Hematopoietic multipotent progenitor cell treated with erythropoietin and hydrocortisone succinate and interleukin-3 and kit ligand, for 4 days (in vitro differentiated cells): ENCODE results near the gene EEF1AKMT3.

Experiments
- DNase-seq: peaks from one replicate; pipeline ENCODE4 v3.0.0-alpha.2; 2015

EEF1AKMT3 gene

DNA sequence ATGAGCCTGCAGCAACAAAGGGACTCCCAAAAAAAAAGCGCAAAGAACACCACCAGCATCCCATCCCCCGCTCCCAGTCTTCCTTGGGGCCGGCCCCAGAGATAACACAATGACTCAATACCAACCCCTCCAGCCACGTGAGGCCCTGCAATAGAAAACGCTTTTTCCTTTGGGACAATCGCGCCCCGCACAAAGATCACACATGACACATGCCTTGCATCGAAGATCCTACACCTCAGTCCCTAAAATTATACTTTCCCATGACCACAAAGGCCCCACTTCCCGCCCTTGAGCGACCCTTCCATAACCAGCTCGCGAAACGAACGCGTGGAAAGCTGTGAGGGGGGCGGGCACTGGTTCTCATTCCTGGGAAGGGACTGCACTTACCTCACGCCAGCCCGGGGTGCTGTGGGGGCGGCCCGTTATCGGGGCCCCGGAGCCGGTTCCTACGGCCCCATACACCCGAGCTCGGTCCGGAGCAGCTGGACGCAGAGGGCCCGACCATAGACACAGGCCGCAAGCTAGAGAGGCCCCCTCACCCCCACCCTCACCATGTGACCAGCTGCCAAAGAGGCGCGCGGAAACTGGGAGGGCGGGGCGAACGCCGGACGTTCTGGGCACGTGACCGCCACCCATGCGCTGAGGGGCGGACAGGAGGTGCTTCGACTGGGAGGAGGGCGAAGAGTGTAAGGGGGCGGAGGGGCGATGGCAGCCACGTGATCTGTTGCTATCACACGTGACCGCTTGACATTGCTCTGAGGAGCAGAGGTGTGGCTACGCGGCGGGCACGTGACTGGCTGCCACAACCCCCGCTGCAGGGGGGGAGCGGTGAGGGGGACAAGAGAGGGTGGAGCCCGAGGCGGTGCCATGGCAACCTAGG lies 20.4 kb upstream of the EEF1AKMT3 start, which contains the start of gene CDK4:
TSS of gene CDK4 (minus strand) at position 523 of the 880 bp plus-strand sequence. CDS start 593 bp downstream, outside the sequence.
- peak; percentile 100 for DNase-seq

DNA sequence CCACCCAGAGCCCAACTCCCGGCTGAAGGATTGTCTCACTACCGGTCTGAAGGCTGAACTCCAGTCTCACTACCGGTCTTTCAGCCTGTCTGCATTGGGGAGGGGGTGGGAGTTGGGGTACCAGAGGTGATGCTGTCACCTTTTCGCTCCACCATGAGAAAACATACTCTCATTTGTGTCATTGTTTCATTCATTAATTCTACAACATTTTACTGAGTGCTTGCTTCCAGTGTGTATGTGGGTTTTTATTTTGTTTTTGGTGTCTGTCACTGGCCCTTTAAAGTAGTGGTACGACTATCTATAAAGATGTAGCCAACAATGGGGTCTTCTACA lies 19.8 kb upstream of the EEF1AKMT3 start:
- no peak for DNase-seq

DNA sequence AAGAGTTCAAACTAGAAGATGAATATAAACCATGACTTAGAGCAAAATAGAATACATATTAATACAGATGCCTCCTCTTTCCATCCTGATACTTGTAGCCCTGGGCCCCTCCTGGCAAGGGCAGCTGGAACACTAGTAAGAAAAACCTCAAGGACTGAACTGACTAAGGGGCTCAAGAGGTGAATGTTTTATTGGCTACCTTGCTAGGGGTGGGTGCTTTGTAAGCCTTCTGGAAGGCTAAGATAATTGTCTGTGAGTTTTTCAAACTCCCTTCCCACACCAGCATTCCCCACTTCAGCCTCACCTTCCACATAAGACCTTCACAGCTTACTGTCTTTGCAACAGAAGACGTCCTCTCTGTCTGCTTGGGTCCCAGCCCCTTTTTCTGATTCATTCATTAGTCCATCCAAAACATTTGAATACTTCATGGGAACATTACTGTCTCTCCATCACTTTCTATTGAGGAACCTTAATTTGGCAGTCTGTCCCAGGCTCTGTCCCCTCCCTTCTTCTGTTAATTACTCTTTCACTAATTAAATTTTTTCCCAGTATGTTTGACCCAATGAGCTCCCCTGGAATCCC lies 18.6 kb upstream of the EEF1AKMT3 start:
- DNase-seq = peak; percentile 44

DNA sequence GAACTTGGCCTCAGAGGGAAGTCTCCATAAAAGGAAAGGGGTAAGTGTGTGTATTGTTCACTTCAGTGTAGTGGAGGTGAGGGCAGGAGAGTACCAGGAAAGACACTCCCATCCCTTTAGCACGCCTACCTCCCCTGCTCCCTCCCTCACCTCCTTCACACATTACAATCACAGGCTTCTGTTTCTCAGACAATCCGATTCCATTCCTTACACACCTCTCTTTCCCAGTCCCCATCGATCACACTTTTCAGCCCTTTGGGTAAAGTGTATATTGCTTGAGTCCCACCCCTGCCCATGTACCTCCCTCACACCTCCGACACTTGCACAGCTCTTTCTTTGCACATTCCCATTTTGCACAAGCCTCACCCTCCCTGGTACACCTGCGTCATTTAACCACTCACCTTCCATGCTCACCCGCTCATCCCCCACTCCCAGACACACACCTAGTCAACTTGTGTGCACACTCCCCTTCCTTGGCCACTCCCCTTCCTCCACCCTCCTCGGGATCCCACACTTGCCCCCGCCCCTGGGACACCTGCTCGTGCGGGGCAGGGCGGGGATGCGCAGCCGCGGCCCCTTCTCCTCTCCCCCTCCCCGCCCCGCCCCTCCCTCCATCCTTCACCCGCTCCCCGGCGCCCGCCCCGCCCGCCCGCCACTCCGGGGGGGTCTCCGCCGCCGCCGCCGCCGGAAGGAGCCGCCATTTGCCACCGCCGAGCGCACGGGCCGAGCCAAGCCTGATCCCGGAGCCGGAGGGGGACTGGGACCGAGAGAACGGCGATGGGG lies 17.8 kb upstream of the EEF1AKMT3 start, which contains the start of gene MARCHF9:
TSS of gene MARCHF9 (plus strand) at position 693 of the 783 bp plus-strand sequence. CDS start 426 bp downstream, outside the sequence.
- DNase-seq = peak; percentile 77

DNA sequence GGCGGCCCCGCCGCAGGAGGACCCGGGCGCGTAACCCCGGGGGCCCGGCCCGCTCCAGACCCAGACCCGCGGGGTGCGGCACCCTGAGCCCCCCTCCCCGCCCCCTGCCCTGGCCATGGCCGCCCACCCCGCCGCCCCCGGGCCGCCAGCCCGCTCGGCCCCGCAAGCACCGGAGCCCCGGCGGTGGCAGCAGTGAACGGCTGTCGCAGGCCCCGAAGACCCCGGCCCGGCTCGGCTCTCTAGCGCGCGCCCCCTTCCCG lies 17.3 kb upstream of the EEF1AKMT3 start:
- DNase-seq = no peak

DNA sequence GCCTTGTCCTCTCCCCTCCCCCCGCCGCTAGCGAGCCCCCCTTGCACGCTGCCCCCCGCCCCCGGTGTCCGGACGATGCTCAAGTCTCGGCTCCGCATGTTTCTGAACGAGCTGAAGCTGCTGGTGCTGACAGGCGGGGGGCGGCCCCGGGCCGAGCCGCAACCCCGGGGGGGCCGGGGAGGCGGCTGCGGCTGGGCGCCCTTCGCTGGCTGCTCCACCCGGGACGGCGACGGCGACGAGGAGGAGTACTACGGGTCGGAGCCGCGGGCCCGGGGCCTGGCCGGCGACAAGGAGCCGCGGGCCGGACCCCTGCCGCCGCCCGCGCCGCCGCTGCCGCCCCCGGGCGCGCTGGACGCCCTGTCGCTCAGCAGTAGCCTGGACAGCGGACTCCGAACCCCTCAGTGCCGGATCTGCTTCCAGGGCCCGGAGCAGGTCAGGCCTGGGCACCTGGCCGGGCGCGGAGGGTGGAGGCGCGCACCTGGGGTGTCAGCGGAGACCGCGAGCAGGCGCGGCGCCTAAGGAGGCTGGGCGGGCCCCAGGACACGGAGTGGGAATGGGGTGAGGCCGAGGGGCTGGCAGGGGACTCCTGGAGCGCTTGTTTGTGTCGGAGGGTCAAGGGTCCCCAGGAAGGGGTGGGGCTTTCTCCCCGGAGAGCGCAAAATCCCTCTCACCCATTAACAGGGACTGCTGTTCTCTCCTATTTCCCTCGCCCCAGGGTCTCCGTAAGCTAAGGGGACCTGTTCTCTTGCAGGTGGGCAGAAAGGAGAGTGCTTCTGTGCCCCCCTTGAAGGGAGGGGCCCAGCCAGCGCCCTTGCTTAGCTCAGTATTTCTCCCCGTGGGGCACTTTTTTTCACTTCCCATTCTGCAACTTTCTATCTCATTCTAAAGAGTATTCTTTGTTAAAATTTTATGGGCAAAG lies 16.7 kb upstream of the EEF1AKMT3 start:
- peak; percentile 43 for DNase-seq

DNA sequence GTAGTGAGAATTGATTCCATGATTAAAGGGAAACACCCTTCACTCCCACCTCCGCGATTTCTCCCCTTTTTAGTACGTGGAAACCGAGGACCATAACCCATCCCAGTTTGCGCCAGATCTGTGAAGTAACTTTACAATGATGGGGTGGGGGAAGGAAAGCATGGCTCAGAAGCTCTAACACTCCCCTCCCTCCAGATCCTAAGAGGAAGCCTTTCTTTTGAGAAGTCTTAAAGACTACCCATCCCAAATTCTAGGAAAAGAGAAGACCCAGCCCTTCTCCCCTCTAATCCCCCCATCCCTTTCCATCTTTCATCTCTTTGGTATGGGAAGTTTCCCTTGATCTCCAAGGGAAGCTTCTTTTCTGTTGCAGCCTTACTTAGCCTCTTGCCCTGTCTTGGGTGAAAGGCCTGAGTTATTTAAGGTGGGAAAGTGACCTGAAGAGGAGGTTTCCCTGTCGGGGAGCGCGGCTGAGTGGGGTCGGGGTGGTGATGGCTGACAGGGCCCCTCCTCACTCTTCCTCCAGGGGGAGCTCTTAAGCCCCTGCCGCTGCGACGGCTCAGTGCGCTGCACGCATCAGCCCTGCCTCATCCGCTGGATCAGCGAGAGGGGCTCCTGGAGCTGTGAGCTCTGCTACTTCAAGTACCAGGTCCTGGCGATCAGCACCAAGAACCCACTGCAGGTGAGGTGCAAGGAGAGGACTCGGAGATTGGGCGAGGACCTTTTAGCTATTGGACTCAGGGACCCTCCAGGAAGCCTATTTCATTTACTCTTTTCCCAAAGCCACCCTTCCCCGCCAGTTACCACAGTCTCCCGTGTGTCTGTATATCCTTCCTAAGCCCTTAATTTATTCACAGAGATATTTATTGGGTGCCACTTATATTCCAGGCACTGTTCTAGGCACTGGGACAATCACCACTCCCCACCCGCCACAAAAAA lies 15.7 kb upstream of the EEF1AKMT3 start:
- peak; percentile 88 for DNase-seq

DNA sequence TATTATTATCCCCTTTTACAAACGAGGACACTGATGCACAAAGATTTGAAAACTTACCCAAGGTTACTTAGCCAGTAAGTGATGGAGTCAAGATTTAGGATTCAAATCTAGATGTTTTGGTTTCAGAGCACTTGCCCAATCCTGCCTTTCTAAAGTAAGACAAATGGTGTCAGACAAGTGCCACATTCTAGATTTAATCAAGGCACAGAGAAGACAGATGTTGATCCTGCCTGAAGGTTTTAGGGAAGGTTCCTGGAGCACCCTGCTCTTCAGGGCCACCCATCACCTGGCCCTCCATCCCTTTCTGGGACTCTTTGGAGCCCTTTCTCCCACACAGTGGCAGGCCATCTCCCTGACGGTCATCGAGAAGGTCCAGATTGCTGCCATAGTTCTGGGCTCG lies 14.6 kb upstream of the EEF1AKMT3 start:
- no peak for DNase-seq

DNA sequence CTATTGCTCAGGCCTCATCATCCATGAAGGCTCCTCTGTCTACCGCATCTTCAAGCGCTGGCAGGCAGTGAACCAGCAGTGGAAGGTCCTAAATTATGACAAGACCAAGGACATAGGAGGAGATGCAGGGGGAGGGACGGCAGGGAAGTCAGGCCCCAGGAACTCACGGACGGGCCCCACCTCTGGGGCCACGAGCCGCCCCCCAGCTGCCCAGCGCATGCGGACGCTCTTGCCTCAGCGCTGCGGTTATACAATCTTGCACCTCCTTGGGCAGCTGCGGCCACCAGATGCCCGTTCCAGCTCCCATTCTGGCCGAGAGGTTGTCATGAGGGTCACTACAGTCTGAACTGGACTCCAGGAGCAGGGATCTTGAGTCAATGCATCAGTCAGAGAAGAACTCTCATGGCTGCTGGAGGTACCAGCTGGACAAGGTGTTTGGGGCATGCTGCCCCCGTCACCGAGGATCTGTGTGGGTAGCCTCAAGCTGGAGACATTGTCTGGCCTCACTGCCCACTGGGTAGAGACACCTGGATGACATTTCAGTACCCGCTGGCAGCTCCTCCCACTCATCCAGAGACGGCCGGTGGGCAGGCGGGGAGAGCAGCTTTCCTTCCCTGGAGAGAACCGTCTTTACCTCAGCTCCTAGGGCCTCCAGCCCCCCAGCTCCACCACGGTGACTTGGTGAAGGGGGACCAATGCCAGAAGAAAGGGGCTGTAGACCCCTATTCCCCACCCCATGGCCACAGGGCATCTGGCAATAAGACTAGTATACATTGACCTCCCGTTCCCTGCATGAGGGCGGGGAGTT lies 13.7 kb upstream of the EEF1AKMT3 start:
- no peak for DNase-seq

DNA sequence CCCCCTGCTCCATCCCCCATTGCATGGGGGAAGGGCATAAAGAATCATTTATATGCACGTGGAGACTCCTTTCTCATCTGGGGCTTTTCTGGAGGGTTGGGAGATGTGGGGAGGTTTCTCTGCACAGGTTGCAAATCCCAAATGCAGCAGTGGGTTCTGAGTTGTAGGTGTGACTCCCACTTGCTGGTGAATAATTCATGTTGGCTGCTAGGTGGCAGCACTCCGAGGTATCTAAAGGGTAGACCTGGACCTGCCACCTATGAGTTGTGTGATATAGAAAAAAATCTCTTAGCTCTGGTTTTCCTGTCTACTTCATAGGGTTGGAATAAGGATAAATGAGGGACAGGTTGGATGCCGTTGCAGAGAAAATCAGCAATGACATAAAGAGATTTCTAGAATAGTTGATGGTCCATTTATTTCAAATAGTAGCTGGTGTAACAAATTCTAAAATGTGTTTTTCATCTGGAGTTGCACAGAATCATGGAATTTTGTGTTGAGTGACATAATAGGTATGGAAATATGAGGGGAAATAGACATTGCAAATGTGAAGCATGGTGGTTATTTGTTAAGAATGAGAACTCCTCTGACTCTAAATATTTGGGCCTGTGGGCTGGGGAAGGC lies 12.9 kb upstream of the EEF1AKMT3 start:
- DNase-seq = peak; percentile 62

DNA sequence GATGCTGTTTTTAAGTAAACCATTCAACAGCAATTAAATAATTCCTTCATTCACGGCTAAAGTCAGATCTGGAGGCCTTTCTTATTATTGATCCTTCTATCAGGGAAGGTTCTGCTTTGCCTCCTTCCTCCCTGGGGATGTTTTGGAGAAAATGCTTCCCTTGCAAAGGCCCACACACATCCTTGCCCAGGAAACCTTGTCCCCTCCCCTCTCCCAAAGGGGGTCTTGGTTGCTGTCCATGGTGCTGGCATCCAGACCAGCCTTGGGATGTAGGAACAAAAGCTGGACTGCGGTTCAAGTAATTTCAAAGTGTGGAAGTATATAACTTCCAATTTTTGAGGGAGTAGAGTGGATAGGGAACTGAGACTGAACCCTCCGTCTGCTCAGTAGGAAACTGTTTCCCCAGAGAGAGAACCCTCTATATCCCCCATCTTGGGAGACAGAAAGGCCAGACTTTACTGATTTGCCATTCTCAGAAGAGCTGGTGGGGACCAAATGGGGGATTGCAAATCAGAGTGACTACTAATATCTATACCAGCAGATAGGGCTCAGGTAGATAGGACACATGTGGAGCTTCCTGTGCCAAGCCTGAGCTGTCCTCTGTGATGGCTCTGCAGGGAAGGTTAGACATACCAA lies 11.9 kb upstream of the EEF1AKMT3 start:
- no peak for DNase-seq

DNA sequence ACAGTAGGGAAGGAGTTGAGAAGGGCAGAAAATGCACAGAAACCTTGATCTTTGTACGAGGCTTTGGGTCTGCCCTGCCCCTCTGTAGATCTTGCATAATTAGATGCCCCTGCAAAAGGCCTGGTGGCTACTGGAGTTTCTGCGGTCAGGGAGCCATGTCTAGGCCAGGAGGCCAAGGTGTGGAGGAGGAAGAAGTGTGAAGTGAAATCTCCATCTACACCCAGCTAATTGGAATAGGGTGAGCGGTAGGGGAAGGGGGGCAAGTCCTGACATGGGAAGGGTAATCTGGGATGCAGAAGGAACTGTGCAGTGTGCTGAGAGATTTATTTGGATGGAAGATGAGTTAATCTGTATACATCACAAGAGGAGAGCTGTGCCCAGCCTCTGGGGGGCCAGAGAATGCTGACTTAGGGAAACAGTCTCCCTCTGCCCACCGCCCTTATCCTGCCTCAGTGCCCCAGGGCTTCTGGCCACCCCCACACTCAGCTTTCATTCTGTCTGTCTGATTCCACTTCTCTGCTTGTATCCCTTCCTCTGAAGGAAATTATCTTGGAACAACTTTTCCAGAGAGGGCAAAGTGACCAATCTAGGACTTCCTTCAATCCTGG lies 10.9 kb upstream of the EEF1AKMT3 start:
- no peak for DNase-seq

DNA sequence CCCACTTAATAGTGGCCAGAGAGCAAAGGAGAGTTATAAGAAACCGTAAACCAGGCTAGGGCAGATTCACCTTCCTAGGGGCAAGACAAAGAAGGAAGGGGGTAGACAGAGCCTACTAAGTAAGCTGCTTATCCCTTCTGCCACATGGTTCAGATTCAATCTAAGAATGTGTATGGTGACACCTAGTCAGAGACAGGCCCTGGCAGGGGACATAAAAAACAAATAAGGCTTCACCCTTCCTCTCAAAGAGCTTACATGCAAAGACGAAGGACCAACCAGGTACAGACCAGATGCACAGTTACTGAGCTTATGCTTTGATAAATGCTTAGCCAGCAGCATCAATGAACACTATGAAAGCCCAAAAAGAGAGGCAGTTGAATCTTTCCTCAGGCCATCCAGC lies 10.0 kb upstream of the EEF1AKMT3 start:
- DNase-seq = no peak

DNA sequence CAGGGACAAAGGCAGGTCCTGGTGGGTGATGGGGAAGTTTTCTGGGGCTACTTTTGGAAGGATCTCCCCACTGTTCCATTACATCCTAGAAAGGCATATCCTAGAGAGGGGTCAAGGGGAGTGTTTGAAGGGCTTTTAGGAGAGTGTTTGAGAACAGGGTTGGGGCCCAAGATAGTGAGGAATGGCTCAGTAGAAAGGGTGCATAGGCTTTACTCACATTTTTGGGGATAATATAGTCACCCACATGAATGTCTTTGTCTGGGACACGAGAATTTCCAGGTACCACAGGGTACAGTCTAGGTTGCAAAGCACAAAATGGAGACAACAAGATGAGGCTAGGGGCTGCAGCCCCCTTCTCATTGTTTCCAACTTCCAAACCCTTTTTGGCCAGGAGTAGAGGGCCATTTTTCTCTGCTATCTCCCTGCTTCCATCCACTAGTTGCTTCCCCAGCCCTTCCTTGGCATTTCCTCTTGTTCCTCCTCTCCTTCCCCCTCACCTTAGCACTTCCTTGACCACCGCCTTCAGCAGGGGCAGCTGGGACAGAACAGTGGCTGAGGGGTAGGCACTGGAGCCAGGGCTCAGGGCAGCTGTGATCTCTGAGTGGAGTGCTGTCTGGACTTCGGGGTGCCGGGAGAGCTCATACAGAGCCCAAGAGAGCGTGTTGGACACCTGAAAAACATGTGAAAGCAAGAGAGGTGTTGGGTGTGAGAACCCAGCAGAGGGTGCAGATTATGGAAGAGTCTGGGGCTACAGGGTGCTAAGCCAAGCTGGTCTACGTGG lies 8.3 kb upstream of the EEF1AKMT3 start:
- DNase-seq = no peak

DNA sequence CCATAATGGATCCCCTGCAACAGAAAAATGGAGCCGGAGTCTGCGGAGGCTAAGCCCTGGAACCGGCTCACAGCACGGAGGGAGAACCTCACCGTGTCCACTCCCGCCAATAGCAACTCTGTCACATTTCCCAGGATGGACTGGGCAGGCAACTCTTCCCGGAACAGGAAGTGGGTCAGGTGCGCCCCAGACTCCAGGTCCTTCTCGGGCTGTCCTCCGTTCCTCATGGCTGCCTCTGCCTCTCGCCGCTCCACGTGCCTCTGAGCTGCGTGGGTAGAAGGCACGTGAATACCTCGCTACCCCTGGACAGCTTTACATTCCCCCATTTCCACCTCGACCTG lies 7.8 kb upstream of the EEF1AKMT3 start:
- peak; percentile 12 for DNase-seq

DNA sequence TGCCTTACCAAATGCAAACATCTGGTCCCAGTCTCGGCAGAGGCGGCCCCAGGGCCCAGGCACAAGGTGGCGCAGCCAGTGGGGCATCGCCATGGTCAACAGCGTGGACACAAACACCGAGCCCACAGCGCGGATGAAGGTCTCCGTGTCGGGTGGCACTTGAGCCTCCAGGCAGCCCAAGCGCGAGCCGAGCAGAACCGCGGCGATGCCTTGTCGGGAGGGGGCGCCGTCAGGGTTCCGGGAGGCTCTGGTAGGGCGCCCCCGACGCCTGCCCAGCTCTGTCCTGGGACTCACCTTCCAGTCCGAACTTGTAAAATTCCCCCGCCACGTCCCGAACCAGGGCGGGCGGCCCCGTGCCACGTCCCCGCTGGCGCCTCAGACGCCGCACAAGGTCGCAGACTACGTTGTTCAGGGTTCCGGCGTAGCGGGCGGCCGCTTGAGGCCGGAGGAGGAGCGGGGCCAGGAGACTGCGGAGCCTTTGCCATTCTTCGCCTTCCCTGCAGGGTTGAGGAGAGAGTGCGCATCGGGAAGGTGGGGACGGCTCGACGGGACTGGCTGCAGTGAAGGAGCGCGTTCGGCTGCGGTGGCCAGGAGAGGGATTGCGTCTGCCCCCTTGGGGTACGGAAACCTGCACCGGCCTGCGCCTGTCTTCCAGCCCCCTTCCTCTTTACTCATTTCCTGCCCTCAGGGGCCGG lies 7.3 kb upstream of the EEF1AKMT3 start:
- DNase-seq = peak; percentile 63

DNA sequence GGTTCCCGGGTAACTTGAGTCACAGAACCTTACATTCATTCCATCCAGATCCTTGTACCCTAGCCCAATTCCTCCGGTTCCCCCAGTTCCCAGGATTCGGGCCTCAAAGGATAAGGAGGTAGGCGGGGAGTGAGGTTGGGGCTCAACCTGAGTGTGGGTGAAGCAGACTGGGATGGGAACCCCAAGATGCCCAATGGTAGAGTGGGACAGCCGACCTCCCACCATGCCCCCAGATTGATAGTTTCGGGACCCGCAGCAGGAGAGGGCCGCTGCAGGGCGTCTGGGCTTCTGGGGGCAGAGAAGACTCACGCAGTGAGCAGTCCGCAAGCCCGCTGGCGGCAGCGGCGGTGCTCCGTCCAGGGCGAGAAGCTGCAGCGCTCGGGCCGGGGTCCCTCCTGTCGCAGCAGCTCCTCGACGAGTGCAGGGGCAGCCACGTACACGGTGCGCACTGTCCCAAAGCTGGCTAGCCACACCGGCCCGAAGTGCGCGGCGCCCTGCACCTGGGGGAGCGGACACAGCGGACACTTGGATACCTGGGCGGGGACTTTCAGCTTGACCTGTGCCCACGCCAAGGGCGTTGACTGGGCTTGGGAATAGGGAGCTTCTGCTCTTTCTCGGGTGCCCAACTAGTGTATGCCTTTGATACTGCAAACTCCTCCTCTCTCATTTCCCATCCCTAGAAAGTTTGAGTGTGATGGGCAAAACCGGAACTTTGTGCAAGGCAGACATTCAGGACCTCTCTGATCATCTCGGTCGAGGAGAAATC lies 6.5 kb upstream of the EEF1AKMT3 start:
- DNase-seq = peak; percentile 27
